Vagina (tissue), 2 donors: ENCODE data around the gene MAN2A2.

Source experiments
- POLR2A ChIP-seq, 2 donors: fragments of 450-650 bp; IDR thresholded peaks; one replicate each; pipeline ENCODE4 v1.6.1; 2017; ENCODE audit warnings: antibody characterized with exemption in 2 of 2, mild to moderate bottlenecking in 2 of 2, moderate library complexity in 2 of 2
- POLR2AphosphoS5 ChIP-seq, 2 donors: sonication (generic); formaldehyde crosslinking; IDR thresholded peaks; one replicate each; pipeline ENCODE4 v1.9.0; 2017; ENCODE audit warnings: antibody characterized with exemption in 2 of 2, mild to moderate bottlenecking in 2 of 2, low read depth in 1 of 2; ENCODE audit not compliant: insufficient read depth in 1 of 2
- TF ChIP-seq, protein P1 (sequence below), 3 experiments: fragments of 450-650 bp in 2 of 3; fragments of 200-600 bp in 1 of 3; sonication (generic) in 1 of 3; IDR thresholded peaks; one replicate each; pipeline ENCODE4 v1.5.1; 2017 to 2019; ENCODE audit warnings: antibody characterized with exemption in 3 of 3, mild to moderate bottlenecking in 2 of 3, moderate library complexity in 2 of 3

- TF ChIP-seq POLR2A (IDR thresholded peaks at IDR 0.05) (no peak), POLR2AphosphoS5 (IDR thresholded peaks at IDR 0.05; ENCODE audit: insufficient read depth in 1 of 2, low read depth in 1 of 2) (no peak)
- TF ChIP-seq, protein P1, sequence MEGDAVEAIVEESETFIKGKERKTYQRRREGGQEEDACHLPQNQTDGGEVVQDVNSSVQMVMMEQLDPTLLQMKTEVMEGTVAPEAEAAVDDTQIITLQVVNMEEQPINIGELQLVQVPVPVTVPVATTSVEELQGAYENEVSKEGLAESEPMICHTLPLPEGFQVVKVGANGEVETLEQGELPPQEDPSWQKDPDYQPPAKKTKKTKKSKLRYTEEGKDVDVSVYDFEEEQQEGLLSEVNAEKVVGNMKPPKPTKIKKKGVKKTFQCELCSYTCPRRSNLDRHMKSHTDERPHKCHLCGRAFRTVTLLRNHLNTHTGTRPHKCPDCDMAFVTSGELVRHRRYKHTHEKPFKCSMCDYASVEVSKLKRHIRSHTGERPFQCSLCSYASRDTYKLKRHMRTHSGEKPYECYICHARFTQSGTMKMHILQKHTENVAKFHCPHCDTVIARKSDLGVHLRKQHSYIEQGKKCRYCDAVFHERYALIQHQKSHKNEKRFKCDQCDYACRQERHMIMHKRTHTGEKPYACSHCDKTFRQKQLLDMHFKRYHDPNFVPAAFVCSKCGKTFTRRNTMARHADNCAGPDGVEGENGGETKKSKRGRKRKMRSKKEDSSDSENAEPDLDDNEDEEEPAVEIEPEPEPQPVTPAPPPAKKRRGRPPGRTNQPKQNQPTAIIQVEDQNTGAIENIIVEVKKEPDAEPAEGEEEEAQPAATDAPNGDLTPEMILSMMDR (IDR thresholded peaks at IDR 0.05): no peak
Observed at GRCh38 chr15:90911906-90912769, 9.0 kb downstream of the MAN2A2 start.
